ENCODE data around the gene RHBDL2. TPM values are rescaled to one million over a fixed set of nuclear protein-coding genes. Genes with fewer than 3 reads are reported as not detected.

The RHBDL2 gene
- total RNA-seq, 2 donors from 2014 or later: not detected

- H3K27me3 Mint-ChIP-seq (ENCODE audit: insufficient read depth): peaks cover 2% of the 10 kb centered on the region
- no peaks in the 10 kb centered on the region for H3K36me3 ChIP-seq (ENCODE audit: control insufficient read depth, insufficient read depth, low read length)
- H3K9me3 ChIP-seq (ENCODE audit: control insufficient read depth, low read length): no peaks in the 10 kb centered on the region
- no peak for TF ChIP-seq CTCF (conservative IDR thresholded peaks at IDR 0.05)
- H3K27me3 ChIP-seq (ENCODE audit: control insufficient read depth, insufficient read depth, low read length, poor library complexity, severe bottlenecking): no peaks in the 10 kb centered on the region
- no peak overlapping the region for H3K4me3 Mint-ChIP-seq
- no peak overlapping the region for H3K9ac ChIP-seq (ENCODE audit: extremely low read depth, low read length, poor library complexity, severe bottlenecking)
- no peaks in the 10 kb centered on the region for H3K4me1 ChIP-seq (ENCODE audit: control insufficient read depth, insufficient read depth, low read length)
- H3K27ac Mint-ChIP-seq: no peak overlapping the region
- 76 to 95% methylated on average over 2 of the region's 2 CpGs for WGBS, 2 experiments (ENCODE audit: insufficient coverage in 1 of 2, insufficient read length in 1 of 2)
- H3K27ac ChIP-seq (ENCODE audit: low read depth, low read length): no peak overlapping the region
- H3K36me3 Mint-ChIP-seq (ENCODE audit: low read depth): no peaks in the 10 kb centered on the region
- H3K4me1 Mint-ChIP-seq: no peaks in the 10 kb centered on the region
- DNase-seq: no peak
- no peak overlapping the region for H3K4me3 ChIP-seq (ENCODE audit: low read length)
- no peaks in the 10 kb centered on the region for H3K9me3 Mint-ChIP-seq
Measured at GRCh38 chr1:38885092-38885491, 56.5 kb downstream of the RHBDL2 start.

GRCh38 chr1:38881487-38881886 lies 60.1 kb downstream of the RHBDL2 start, which contains the start of gene GJA9:
GJA9 (minus strand) TSS chr1:38881587; CDS start chr1:38876098, 5,489 bp downstream.
- H3K27ac ChIP-seq (ENCODE audit: low read depth, low read length): no peak within 1 kb of the TSS
- H3K4me3 Mint-ChIP-seq: no peak within 1 kb of the TSS
- no peak for TF ChIP-seq CTCF (conservative IDR thresholded peaks at IDR 0.05)
- no peaks in the 10 kb centered on the region for H3K4me1 ChIP-seq (ENCODE audit: control insufficient read depth, insufficient read depth, low read length)
- no peak within 1 kb of the TSS for H3K27ac Mint-ChIP-seq
- no peaks in the 10 kb centered on the region for H3K4me1 Mint-ChIP-seq
- no peaks in the 10 kb centered on the region for H3K9me3 ChIP-seq (ENCODE audit: control insufficient read depth, low read length)
- no peaks in the 10 kb centered on the region for H3K27me3 ChIP-seq (ENCODE audit: control insufficient read depth, insufficient read depth, low read length, poor library complexity, severe bottlenecking)
- no peaks in the 10 kb centered on the region for H3K36me3 Mint-ChIP-seq (ENCODE audit: low read depth)
- no peaks in the 10 kb centered on the region for H3K36me3 ChIP-seq (ENCODE audit: control insufficient read depth, insufficient read depth, low read length)
- no peak within 1 kb of the TSS for H3K9ac ChIP-seq (ENCODE audit: extremely low read depth, low read length, poor library complexity, severe bottlenecking)
- H3K9me3 Mint-ChIP-seq: no peaks in the 10 kb centered on the region
- no peak within 1 kb of the TSS for H3K4me3 ChIP-seq (ENCODE audit: low read length)
- no peak for DNase-seq
- H3K27me3 Mint-ChIP-seq (ENCODE audit: insufficient read depth): peaks cover 2% of the 10 kb centered on the region

- H3K27me3 Mint-ChIP-seq (ENCODE audit: insufficient read depth): no peaks in the 10 kb centered on the region
- H3K9me3 Mint-ChIP-seq: no peaks in the 10 kb centered on the region
- H3K4me3 ChIP-seq (ENCODE audit: low read length): no peak overlapping the region
- H3K9ac ChIP-seq (ENCODE audit: extremely low read depth, low read length, poor library complexity, severe bottlenecking): no peak overlapping the region
- H3K27ac ChIP-seq (ENCODE audit: low read depth, low read length): no peak overlapping the region
- H3K27me3 ChIP-seq (ENCODE audit: control insufficient read depth, insufficient read depth, low read length, poor library complexity, severe bottlenecking): no peaks in the 10 kb centered on the region
- TF ChIP-seq CTCF (conservative IDR thresholded peaks at IDR 0.05): no peak
- H3K4me1 Mint-ChIP-seq: peaks cover 17% of the 10 kb centered on the region
- no peaks in the 10 kb centered on the region for H3K4me1 ChIP-seq (ENCODE audit: control insufficient read depth, insufficient read depth, low read length)
- no peak overlapping the region for H3K4me3 Mint-ChIP-seq
- peaks cover 3% of the 10 kb centered on the region for H3K36me3 Mint-ChIP-seq (ENCODE audit: low read depth)
- no peak overlapping the region for H3K27ac Mint-ChIP-seq
- H3K9me3 ChIP-seq (ENCODE audit: control insufficient read depth, low read length): no peaks in the 10 kb centered on the region
- no peak for DNase-seq
- WGBS, 2 experiments (ENCODE audit: insufficient coverage in 1 of 2, insufficient read length in 1 of 2): 83% methylated on average over 2 of the region's 2 CpGs; no CpG with 5 or more reads in 1 of the 2 experiments
- H3K36me3 ChIP-seq (ENCODE audit: control insufficient read depth, insufficient read depth, low read length): no peaks in the 10 kb centered on the region
Measured at GRCh38 chr1:38875811-38876210, 65.8 kb downstream of the RHBDL2 start.

All from endodermal cell (in vitro differentiated cells).